Thoracic aorta (tissue), 2 donors: ENCODE measurements around the gene WDFY4. TPM values are rescaled to one million over a fixed set of nuclear protein-coding genes. Genes with fewer than 3 reads are reported as not detected.

Experiments used
- ATAC-seq: fragments of 150-250 bp; one replicate; pipeline ENCODE4 v1.8.0; 2017; ENCODE audit warnings: low read depth; ENCODE audit not compliant: insufficient number of reproducible peaks, low FRiP score
- DNase-seq: peaks from one replicate; pipeline ENCODE4 v3.0.0-alpha.2; 2020; ENCODE audit warnings: low spot score
- H3K27ac ChIP-seq, 2 donors: fragments of 200-600 bp; sonication (generic); 1 replicate in 1 of 2; 2 replicates in 1 of 2; pipeline ENCODE4 v1.5.1; 2016; ENCODE audit warnings: mild to moderate bottlenecking in 2 of 2, moderate library complexity in 2 of 2
- H3K27me3 ChIP-seq: fragments of 200-600 bp; sonication (generic); replicated peaks from 2 replicates; pipeline ENCODE4 v1.6.0; 2016; ENCODE audit warnings: mild to moderate bottlenecking; ENCODE audit not compliant: insufficient read depth
- H3K36me3 ChIP-seq: fragments of 200-600 bp; sonication (generic); one replicate; pipeline ENCODE4 v1.5.1; 2016
- H3K4me1 ChIP-seq, 2 donors: fragments of 200-600 bp; sonication (generic); 1 replicate in 1 of 2; 2 replicates in 1 of 2; pipeline versions ENCODE4 v1.5.1 to v1.6.0; 2016; ENCODE audit warnings: low read depth in 2 of 2, mild to moderate bottlenecking in 1 of 2; ENCODE audit not compliant: control insufficient read depth in 1 of 2
- H3K4me3 ChIP-seq: fragments of 200-600 bp; sonication (generic); 2 replicates; pipeline ENCODE4 v1.5.1; 2016; ENCODE audit warnings: mild to moderate bottlenecking
- H3K9me3 ChIP-seq: fragments of 200-600 bp; sonication (generic); 2 replicates; pipeline ENCODE4 v1.5.1; 2016
- CTCF ChIP-seq: fragments of 200-600 bp; sonication (generic); IDR thresholded peaks from one replicate; pipeline ENCODE4 v1.5.1; 2019; ENCODE audit warnings: antibody characterized with exemption
- total RNA-seq, 2 donors: library from RNA; depleted of rRNA; stranded (reverse); fragments of >200 nt; gene quantifications; one replicate each; pipeline versions ENCODE4 v1.1.0 to v1.2.3, GENCODE V29; 2016

Gene WDFY4
- total RNA-seq, 2 donors from 2014 or later = 10.0 to 14.9 TPM

- no peak for DNase-seq
- Histone ChIP-seq H3K36me3 (no peaks in the 10 kb centered on the region), H3K27me3 (no peaks in the 10 kb centered on the region), H3K27ac (no peak overlapping the region), H3K4me1 (peaks cover 0 to 16% of the 10 kb centered on the region in 2 donors), H3K9me3 (no peaks in the 10 kb centered on the region), H3K4me3 (no peak overlapping the region)
- TF ChIP-seq CTCF = no peak
- no peak for ATAC-seq
Observed at GRCh38 chr10:48838834-48839233, 154.2 kb downstream of the WDFY4 start.

GRCh38 chr10:48839809-48840679, 155.4 kb downstream of the WDFY4 start:
- no peaks in the 10 kb centered on the region for H3K27me3 ChIP-seq
- DNase-seq = no peak
- no peaks in the 10 kb centered on the region for H3K36me3 ChIP-seq
- H3K4me3 ChIP-seq = no peak overlapping the region
- ATAC-seq = no peak
- no peak overlapping the region for H3K27ac ChIP-seq
- H3K9me3 ChIP-seq = no peaks in the 10 kb centered on the region
- TF ChIP-seq CTCF = no peak
- H3K4me1 ChIP-seq = peaks cover 0 to 16% of the 10 kb centered on the region in 2 donors

GRCh38 chr10:48842231-48842630, 157.6 kb downstream of the WDFY4 start:
- Histone ChIP-seq H3K9me3 (no peaks in the 10 kb centered on the region), H3K27ac (no peak overlapping the region), H3K27me3 (no peaks in the 10 kb centered on the region), H3K4me1 (peaks cover 0 to 16% of the 10 kb centered on the region in 2 donors), H3K4me3 (no peak overlapping the region), H3K36me3 (no peaks in the 10 kb centered on the region)
- DNase-seq (no peak), ATAC-seq (no peak)
- no peak for TF ChIP-seq CTCF

- no peaks in the 10 kb centered on the region for H3K9me3 ChIP-seq
- H3K27ac ChIP-seq = no peak overlapping the region
- no peaks in the 10 kb centered on the region for H3K36me3 ChIP-seq
- no peaks in the 10 kb centered on the region for H3K27me3 ChIP-seq
- ATAC-seq (no peak), DNase-seq (no peak)
- no peak overlapping the region for H3K4me3 ChIP-seq
- no peak for TF ChIP-seq CTCF
- H3K4me1 ChIP-seq = peaks cover 0 to 16% of the 10 kb centered on the region in 2 donors
Observed at GRCh38 chr10:48843198-48843597, 158.5 kb downstream of the WDFY4 start.

GRCh38 chr10:48844616-48845015, 159.9 kb downstream of the WDFY4 start:
- Histone ChIP-seq H3K27me3 (no peaks in the 10 kb centered on the region), H3K4me3 (no peak overlapping the region), H3K9me3 (no peaks in the 10 kb centered on the region), H3K36me3 (no peaks in the 10 kb centered on the region), H3K27ac (no peak overlapping the region), H3K4me1 (peaks cover 0 to 4% of the 10 kb centered on the region in 2 donors)
- no peak for TF ChIP-seq CTCF
- ATAC-seq (no peak), DNase-seq (no peak)
